ENCODE measurements around the gene NT5C3B. TPM values are rescaled to one million over a fixed set of nuclear protein-coding genes. Genes with fewer than 3 reads are reported as not detected.

Gene NT5C3B
- polyA plus RNA-seq, 1 donor (not counting 4 experiments of a cell fraction or from before 2014, with no cell fraction given): 109 TPM

GRCh38 chr17:41849251-41849990 is 13.4 kb upstream of the NT5C3B start:
- dilution Hi-C loops (cut with MboI; ENCODE audit: extremely low pct_ligation_motif_present, low sequenced_read_pairs): no loop called here
- no peak for TF ChIP-seq CTCF (optimal IDR thresholded peaks at IDR 0.05 in 1 of 3, IDR thresholded peaks at IDR 0.05 in 1 of 3, conservative IDR thresholded peaks at IDR 0.05 in 1 of 3; ENCODE audit: extremely low read depth in 1 of 3, insufficient read depth in 2 of 3, low read length in 3 of 3)
- no peak for TF ChIP-seq EZH2 (IDR thresholded peaks at IDR 0.05; ENCODE audit: low read length)
- no peaks in the 10 kb centered on the region for H4K20me1 ChIP-seq (ENCODE audit: control insufficient read depth, extremely low read depth, insufficient read depth, low read length)
- FAIRE-seq (no peak), DNase-seq (ENCODE audit: low read depth, low spot score) (no peak)
- H3K9ac ChIP-seq (ENCODE audit: control insufficient read depth, extremely low read depth, insufficient read depth, low read length): no peak overlapping the region
- H3K79me2 ChIP-seq (ENCODE audit: control insufficient read depth, insufficient read depth, low read length): peaks cover 14% of the 10 kb centered on the region
- no peak overlapping the region for H3K4me2 ChIP-seq (ENCODE audit: control insufficient read depth, extremely low read depth, insufficient read depth, low read depth, low read length)
- no peaks in the 10 kb centered on the region for H3K9me3 ChIP-seq (ENCODE audit: control insufficient read depth, low read depth, low read length)
- no peak overlapping the region for H3K27ac ChIP-seq (ENCODE audit: control insufficient read depth, insufficient read depth, low read length)
- H3K27me3 ChIP-seq (ENCODE audit: control insufficient read depth, extremely low read depth, insufficient read depth, low read length): no peaks in the 10 kb centered on the region
- H3K36me3 ChIP-seq (ENCODE audit: control insufficient read depth in 2 of 2, extremely low read depth in 1 of 2, insufficient read depth in 2 of 2, low read length in 2 of 2): peaks cover 3 to 9% of the 10 kb centered on the region in 2 experiments
- no peaks in the 10 kb centered on the region for H3K9me1 ChIP-seq (ENCODE audit: control insufficient read depth, extremely low read depth, insufficient read depth, low read length)
- H3K4me3 ChIP-seq (ENCODE audit: control insufficient read depth in 2 of 3, extremely low read depth in 1 of 3, insufficient read depth in 2 of 3, low read depth in 1 of 3, low read length in 3 of 3): no peak overlapping the region
- no peak overlapping the region for H2AFZ ChIP-seq (ENCODE audit: control insufficient read depth, low read length)
- peaks cover 3% of the 10 kb centered on the region for H3K4me1 ChIP-seq (ENCODE audit: control insufficient read depth, extremely low read depth, insufficient read depth, low read length)

DNA sequence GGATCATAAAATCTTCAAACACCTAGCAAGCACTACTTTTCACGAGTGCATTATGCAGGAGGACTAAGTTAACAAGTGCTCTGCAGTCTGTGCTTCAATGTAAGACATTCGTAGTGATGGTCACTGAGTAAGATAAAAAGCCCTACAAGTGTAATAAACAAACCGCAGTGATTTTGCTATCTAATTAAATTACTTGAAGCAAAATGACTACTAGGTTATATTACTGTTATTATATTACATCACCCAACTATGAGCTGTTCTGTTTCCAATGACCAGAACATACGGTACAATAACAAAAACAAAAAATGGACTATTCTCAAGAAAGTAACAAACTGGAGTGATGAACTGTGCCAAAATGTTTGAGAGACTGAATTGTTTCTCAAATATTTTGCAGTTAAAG is 12.8 kb upstream of the NT5C3B start:
- Histone ChIP-seq H3K27me3 (ENCODE audit: control insufficient read depth, extremely low read depth, insufficient read depth, low read length) (no peaks in the 10 kb centered on the region), H3K36me3 (ENCODE audit: control insufficient read depth in 2 of 2, extremely low read depth in 1 of 2, insufficient read depth in 2 of 2, low read length in 2 of 2) (peaks cover 3% of the 10 kb centered on the region in 2 experiments), H4K20me1 (ENCODE audit: control insufficient read depth, extremely low read depth, insufficient read depth, low read length) (no peaks in the 10 kb centered on the region), H2AFZ (ENCODE audit: control insufficient read depth, low read length) (no peak overlapping the region), H3K9ac (ENCODE audit: control insufficient read depth, extremely low read depth, insufficient read depth, low read length) (no peak overlapping the region), H3K4me1 (ENCODE audit: control insufficient read depth, extremely low read depth, insufficient read depth, low read length) (peaks cover 3% of the 10 kb centered on the region), H3K79me2 (ENCODE audit: control insufficient read depth, insufficient read depth, low read length) (peaks cover 14% of the 10 kb centered on the region), H3K4me2 (ENCODE audit: control insufficient read depth, extremely low read depth, insufficient read depth, low read depth, low read length) (no peak overlapping the region), H3K4me3 (ENCODE audit: control insufficient read depth in 2 of 3, extremely low read depth in 1 of 3, insufficient read depth in 2 of 3, low read depth in 1 of 3, low read length in 3 of 3) (no peak overlapping the region), H3K9me1 (ENCODE audit: control insufficient read depth, extremely low read depth, insufficient read depth, low read length) (no peaks in the 10 kb centered on the region), H3K9me3 (ENCODE audit: control insufficient read depth, low read depth, low read length) (no peaks in the 10 kb centered on the region), H3K27ac (ENCODE audit: control insufficient read depth, insufficient read depth, low read length) (no peak overlapping the region)
- dilution Hi-C loops (cut with MboI; ENCODE audit: extremely low pct_ligation_motif_present, low sequenced_read_pairs): no loop called here
- FAIRE-seq: no peak
- DNase-seq (ENCODE audit: low read depth, low spot score): no peak
- TF ChIP-seq EZH2 (IDR thresholded peaks at IDR 0.05; ENCODE audit: low read length) (no peak), CTCF (optimal IDR thresholded peaks at IDR 0.05 in 1 of 3, IDR thresholded peaks at IDR 0.05 in 1 of 3, conservative IDR thresholded peaks at IDR 0.05 in 1 of 3; ENCODE audit: extremely low read depth in 1 of 3, insufficient read depth in 2 of 3, low read length in 3 of 3) (no peak)
